Measurements from ENCODE around the gene LGALS1.

- TF ChIP-seq, protein P1, sequence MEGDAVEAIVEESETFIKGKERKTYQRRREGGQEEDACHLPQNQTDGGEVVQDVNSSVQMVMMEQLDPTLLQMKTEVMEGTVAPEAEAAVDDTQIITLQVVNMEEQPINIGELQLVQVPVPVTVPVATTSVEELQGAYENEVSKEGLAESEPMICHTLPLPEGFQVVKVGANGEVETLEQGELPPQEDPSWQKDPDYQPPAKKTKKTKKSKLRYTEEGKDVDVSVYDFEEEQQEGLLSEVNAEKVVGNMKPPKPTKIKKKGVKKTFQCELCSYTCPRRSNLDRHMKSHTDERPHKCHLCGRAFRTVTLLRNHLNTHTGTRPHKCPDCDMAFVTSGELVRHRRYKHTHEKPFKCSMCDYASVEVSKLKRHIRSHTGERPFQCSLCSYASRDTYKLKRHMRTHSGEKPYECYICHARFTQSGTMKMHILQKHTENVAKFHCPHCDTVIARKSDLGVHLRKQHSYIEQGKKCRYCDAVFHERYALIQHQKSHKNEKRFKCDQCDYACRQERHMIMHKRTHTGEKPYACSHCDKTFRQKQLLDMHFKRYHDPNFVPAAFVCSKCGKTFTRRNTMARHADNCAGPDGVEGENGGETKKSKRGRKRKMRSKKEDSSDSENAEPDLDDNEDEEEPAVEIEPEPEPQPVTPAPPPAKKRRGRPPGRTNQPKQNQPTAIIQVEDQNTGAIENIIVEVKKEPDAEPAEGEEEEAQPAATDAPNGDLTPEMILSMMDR (IDR thresholded peaks at IDR 0.05; ENCODE audit: poor library complexity), result no peak
- TF ChIP-seq EZH2phosphoT487 (IDR thresholded peaks at IDR 0.05; ENCODE audit: low read depth, severe bottlenecking, unreplicated experiment), result no peak
- TF ChIP-seq EZH2 (IDR thresholded peaks at IDR 0.05; ENCODE audit: borderline replicate concordance), result no peak
These were observed 24.8 kb upstream of the LGALS1 start for GRCh38 chr22:37650463-37651136.

All from hepatocyte (in vitro differentiated cells).